PC-9 (cell line): ENCODE data around the gene PRPSAP2. TPM values are rescaled to one million over a fixed set of nuclear protein-coding genes. Genes with fewer than 3 reads are reported as not detected.

Experiments
- BruUV-seq: library from RNA; stranded (reverse); fragments of 400-500 nt; replicated peaks from 2 replicates; lab custom pipeline; 2021; lab: Mats Ljungman, UMichigan
- CTCF ChIA-PET: fragments of 300-600 bp; sonication (Branson Sonifier 250); formaldehyde crosslinking; loops from one replicate; lab custom pipeline; 2022; ENCODE audit warnings: antibody characterized with exemption; lab: Charles Lee
- POLR2A ChIA-PET: fragments of 300-600 bp; sonication (Branson Sonifier 250); formaldehyde crosslinking; loops from one replicate; lab custom pipeline; 2022; ENCODE audit warnings: antibody characterized with exemption; ENCODE audit not compliant: unreplicated experiment; lab: Charles Lee
- DNase-seq, 2 experiments: peaks; one replicate each; pipeline versions ENCODE4 v3.0.0 to v3.0.0-alpha.2; 2015 to 2022; ENCODE audit warnings: mixed read lengths in 1 of 2
- H2AFZ ChIP-seq: fragments of 200-600 bp; sonication (generic); 2 replicates; pipeline ENCODE4 v1.8.1; 2017; ENCODE audit warnings: antibody characterized with exemption
- H3F3A ChIP-seq: fragments of 200-600 bp; sonication (generic); 2 replicates; pipeline ENCODE4 v1.8.1; 2017; ENCODE audit warnings: antibody characterized with exemption, mild to moderate bottlenecking, low read depth; ENCODE audit not compliant: insufficient read depth
- H3K27ac ChIP-seq: fragments of 200-600 bp; sonication (generic); 2 replicates; pipeline ENCODE4 v1.6.1; 2016; ENCODE audit warnings: mixed run types
- H3K27me3 ChIP-seq: fragments of 200-600 bp; sonication (generic); 2 replicates; pipeline ENCODE4 v1.6.1; 2016; ENCODE audit warnings: low read depth, mixed run types; ENCODE audit not compliant: insufficient read depth
- H3K36me3 ChIP-seq: fragments of 200-600 bp; sonication (generic); 2 replicates; pipeline ENCODE4 v1.6.1; 2016; ENCODE audit warnings: low read depth, mixed run types
- H3K4me1 ChIP-seq: fragments of 200-600 bp; sonication (generic); replicated peaks from 2 replicates; pipeline ENCODE4 v1.6.1; 2016; ENCODE audit warnings: mixed run types; ENCODE audit not compliant: insufficient read depth
- H3K4me2 ChIP-seq: fragments of 200-600 bp; sonication (generic); 2 replicates; pipeline ENCODE4 v1.6.1; 2017; ENCODE audit warnings: mixed run types
- H3K4me3 ChIP-seq: fragments of 200-600 bp; sonication (generic); 2 replicates; pipeline ENCODE4 v1.6.1; 2016; ENCODE audit warnings: mixed run types
- H3K79me2 ChIP-seq: fragments of 200-600 bp; sonication (generic); 2 replicates; pipeline ENCODE4 v1.6.1; 2017; ENCODE audit warnings: low read depth, mixed run types
- H3K9me2 ChIP-seq: fragments of 200-600 bp; sonication (generic); 2 replicates; pipeline ENCODE4 v1.8.1; 2017; ENCODE audit warnings: mild to moderate bottlenecking; ENCODE audit not compliant: insufficient read depth
- H3K9me3 ChIP-seq: fragments of 200-600 bp; sonication (generic); 2 replicates; pipeline ENCODE4 v1.8.1; 2016; ENCODE audit warnings: low read depth; ENCODE audit not compliant: insufficient read depth
- H4K20me1 ChIP-seq: fragments of 200-600 bp; sonication (generic); 2 replicates; pipeline ENCODE4 v1.8.1; 2017; ENCODE audit not compliant: insufficient read depth
- CTCF ChIP-seq: fragments of 200-600 bp; sonication (generic); conservative IDR thresholded peaks from 2 replicates; pipeline ENCODE4 v1.6.1; 2017; ENCODE audit warnings: mixed run types, antibody characterized with exemption, mild to moderate bottlenecking, moderate library complexity
- EZH2 ChIP-seq: fragments of 200-600 bp; sonication (generic); IDR thresholded peaks from 2 replicates; pipeline ENCODE4 v1.8.0; 2017; ENCODE audit warnings: antibody characterized with exemption, low read depth
- intact Hi-C: fragments of 100-400 bp; cut with micrococcal nuclease; formaldehyde crosslinking; loops from one replicate; pipeline ENCODE4 v1.10.0; 2022; ENCODE audit not compliant: unreplicated experiment
- total RNA-seq: library from RNA; stranded (reverse); gene quantifications from 2 replicates; pipeline ENCODE4 v1.2.3, GENCODE V29; 2021

The PRPSAP2 gene
- total RNA-seq, 1 experiment from 2014 or later = 50.0 TPM

- POLR2A ChIA-PET = interaction anchor here (0.7 kb wide), 1 partner anchor 29 kb away, joined by 4 read pairs; no protein-coding TSS in a partner anchor
- H3K27ac ChIP-seq = no peak overlapping the region
- H3K4me2 ChIP-seq = no peak overlapping the region
- peaks cover 9% of the 10 kb centered on the region; the same call in 1 of the 2 replicates for H3F3A ChIP-seq
- no peaks in the 10 kb centered on the region for H3K9me2 ChIP-seq
- no peak for TF ChIP-seq CTCF
- H4K20me1 ChIP-seq = no peaks in the 10 kb centered on the region
- no peak overlapping the region for H2AFZ ChIP-seq
- H3K4me3 ChIP-seq = no peak overlapping the region
- no TSS peak for BruUV-seq
- no peaks in the 10 kb centered on the region for H3K27me3 ChIP-seq
- DNase-seq = no peak
- H3K4me1 ChIP-seq = peaks cover 11% of the 10 kb centered on the region; the same call in 1 of the 2 replicates
- no peaks in the 10 kb centered on the region for H3K79me2 ChIP-seq
- intact Hi-C loops = no loop called here
- no peaks in the 10 kb centered on the region for H3K9me3 ChIP-seq
- H3K36me3 ChIP-seq = no peaks in the 10 kb centered on the region
- CTCF ChIA-PET = no interaction called here
These were observed 9.4 kb upstream of the PRPSAP2 start for GRCh38 chr17:18848501-18848900.

GRCh38 chr17:18850679-18851078 is 7.3 kb upstream of the PRPSAP2 start:
- ChIA-PET CTCF (no interaction called here), POLR2A (no interaction called here)
- H3K9me3 ChIP-seq = no peaks in the 10 kb centered on the region
- H3K4me3 ChIP-seq = no peak overlapping the region
- no peak overlapping the region for H2AFZ ChIP-seq
- H3K9me2 ChIP-seq = no peaks in the 10 kb centered on the region
- TF ChIP-seq EZH2 (no peak), CTCF (no peak)
- intact Hi-C loops = no loop called here
- no peak overlapping the region for H3K4me2 ChIP-seq
- peaks cover 9% of the 10 kb centered on the region; the same call in 1 of the 2 replicates for H3F3A ChIP-seq
- peaks cover 15% of the 10 kb centered on the region; the same call in 1 of the 2 replicates for H3K4me1 ChIP-seq
- H3K27me3 ChIP-seq = no peaks in the 10 kb centered on the region
- no peak overlapping the region for H3K27ac ChIP-seq
- H3K79me2 ChIP-seq = no peaks in the 10 kb centered on the region; the same call in 1 of the 2 replicates
- no peaks in the 10 kb centered on the region for H4K20me1 ChIP-seq
- H3K36me3 ChIP-seq = no peaks in the 10 kb centered on the region
- BruUV-seq = no TSS peak
- DNase-seq = no peak

GRCh38 chr17:18851201-18851600 is 6.7 kb upstream of the PRPSAP2 start:
- no peaks in the 10 kb centered on the region for H3K9me2 ChIP-seq
- H3K4me3 ChIP-seq = no peak overlapping the region
- no peak overlapping the region for H3K4me2 ChIP-seq
- no peak for TF ChIP-seq CTCF
- TF ChIP-seq EZH2 = no peak
- no peak overlapping the region for H3K27ac ChIP-seq
- no peaks in the 10 kb centered on the region for H3K9me3 ChIP-seq
- ChIA-PET POLR2A (no interaction called here), CTCF (no interaction called here)
- H3K36me3 ChIP-seq = no peaks in the 10 kb centered on the region
- DNase-seq = peak in 1 of 2 experiments; percentile 25
- peaks cover 9% of the 10 kb centered on the region; the same call in 1 of the 2 replicates for H3F3A ChIP-seq
- peaks cover 15% of the 10 kb centered on the region; the same call in 1 of the 2 replicates for H3K4me1 ChIP-seq
- no peaks in the 10 kb centered on the region for H4K20me1 ChIP-seq
- H3K27me3 ChIP-seq = no peaks in the 10 kb centered on the region
- H2AFZ ChIP-seq = no peak overlapping the region
- intact Hi-C loops = no loop called here
- no peaks in the 10 kb centered on the region; the same call in 1 of the 2 replicates for H3K79me2 ChIP-seq
- no TSS peak for BruUV-seq
